Measurements from ENCODE around the gene ZMIZ1.

The ZMIZ1 gene

DNA sequence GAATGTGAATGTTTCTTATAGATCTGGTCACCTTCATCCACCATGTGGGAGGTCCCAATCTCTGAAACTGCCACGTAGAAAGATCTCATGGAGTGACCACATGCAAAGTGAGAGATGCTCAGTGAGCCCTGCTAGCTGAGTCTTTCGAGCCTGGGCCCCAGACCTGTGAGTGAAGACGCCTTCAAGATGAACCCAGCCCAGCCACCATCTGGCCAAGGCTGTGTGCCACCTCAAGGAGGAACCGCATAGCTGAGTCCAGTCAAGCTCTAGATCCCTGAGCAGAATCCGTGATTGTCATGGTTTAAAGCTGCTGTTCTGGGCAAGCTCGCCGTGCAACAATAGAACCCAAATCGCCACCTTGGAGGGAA is 258.3 kb downstream of the ZMIZ1 start:
- TF ChIP-seq, protein P1, sequence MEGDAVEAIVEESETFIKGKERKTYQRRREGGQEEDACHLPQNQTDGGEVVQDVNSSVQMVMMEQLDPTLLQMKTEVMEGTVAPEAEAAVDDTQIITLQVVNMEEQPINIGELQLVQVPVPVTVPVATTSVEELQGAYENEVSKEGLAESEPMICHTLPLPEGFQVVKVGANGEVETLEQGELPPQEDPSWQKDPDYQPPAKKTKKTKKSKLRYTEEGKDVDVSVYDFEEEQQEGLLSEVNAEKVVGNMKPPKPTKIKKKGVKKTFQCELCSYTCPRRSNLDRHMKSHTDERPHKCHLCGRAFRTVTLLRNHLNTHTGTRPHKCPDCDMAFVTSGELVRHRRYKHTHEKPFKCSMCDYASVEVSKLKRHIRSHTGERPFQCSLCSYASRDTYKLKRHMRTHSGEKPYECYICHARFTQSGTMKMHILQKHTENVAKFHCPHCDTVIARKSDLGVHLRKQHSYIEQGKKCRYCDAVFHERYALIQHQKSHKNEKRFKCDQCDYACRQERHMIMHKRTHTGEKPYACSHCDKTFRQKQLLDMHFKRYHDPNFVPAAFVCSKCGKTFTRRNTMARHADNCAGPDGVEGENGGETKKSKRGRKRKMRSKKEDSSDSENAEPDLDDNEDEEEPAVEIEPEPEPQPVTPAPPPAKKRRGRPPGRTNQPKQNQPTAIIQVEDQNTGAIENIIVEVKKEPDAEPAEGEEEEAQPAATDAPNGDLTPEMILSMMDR (IDR thresholded peaks at IDR 0.05), result no peak

DNA sequence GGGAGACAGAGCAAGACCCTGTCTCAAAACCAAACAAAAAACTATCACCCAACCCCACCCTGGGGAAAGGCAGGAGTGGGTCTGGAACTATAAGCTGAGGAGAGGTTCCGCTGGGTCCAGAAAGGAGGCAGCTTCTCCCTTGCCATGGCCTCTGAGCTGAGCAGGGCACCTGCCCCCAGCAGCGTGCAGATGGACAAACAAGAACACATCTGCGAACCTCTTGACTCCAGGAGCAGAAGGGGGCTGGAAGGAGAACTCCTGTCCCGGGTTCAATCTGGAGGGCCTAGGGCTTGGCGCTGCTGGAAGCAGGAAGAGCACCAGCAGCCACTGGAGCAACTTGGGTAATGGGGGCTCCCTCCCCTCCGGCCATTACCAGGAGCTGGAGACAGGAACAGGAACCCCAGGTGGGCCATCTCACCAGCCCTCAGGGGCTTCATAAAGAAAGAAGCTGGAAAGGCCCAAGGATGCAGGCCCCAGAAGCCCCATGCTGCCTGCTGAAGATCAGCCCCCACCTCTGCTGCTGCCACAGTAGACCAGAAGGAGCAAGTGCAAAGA is 259.5 kb downstream of the ZMIZ1 start:
- TF ChIP-seq, protein P1 (IDR thresholded peaks at IDR 0.05), result no peak

DNA sequence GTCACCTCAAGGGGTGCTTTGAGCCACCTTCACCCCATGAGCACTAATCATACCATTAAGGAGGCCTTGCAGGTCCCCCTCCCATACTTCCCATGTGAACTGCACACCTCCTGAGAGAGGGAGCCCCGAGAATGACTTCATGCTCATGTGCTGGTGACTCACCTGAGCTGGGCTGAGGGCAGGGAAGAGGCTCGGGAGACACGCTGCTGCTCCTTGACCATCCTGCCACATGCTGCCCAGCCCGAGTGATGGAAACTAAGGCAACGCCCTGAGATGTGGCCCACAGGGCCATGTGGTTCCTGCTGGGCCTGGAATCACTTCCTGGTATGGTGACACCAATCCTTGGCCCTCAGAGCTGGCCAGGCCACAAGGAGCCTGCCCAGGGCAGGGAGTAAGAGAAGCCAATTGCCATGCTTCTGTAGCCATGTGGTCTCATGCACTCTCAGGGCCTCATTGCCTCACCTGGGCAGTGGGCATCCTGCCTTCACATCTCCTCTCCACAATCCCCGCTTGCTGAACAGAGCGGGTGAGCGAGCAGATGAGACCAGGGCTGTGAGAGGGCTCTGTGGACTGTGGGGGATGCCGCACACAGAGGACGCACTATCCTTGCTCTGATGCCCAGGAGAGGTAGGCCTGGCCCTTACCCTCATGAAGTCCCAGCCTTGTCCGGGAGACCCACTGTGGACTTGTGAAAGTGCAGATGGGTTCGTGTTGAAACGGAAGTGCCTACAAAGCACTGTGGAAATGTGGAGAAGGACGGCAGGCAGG is 260.2 kb downstream of the ZMIZ1 start:
- TF ChIP-seq, protein P1 (IDR thresholded peaks at IDR 0.05), result no peak

DNA sequence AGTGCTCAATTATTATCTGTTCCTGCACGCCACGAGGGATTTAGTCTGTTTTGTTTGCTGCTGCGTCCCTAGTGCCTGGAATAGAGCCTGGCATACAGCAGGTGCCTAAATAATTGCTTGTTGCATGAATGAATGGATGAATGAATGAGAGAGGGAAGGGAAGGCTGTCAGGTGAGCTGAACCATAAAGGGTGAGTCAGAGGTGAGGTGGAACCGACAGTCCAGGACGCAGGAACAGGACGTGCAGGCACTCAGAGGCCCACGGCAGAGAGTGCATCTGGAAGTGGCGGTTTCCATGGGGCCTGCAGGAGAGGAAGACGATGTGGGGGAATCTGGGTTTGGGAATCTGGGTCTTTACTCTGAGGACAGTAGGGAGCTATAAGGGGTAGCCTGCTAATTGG is 260.8 kb downstream of the ZMIZ1 start:
- TF ChIP-seq, protein P1 (IDR thresholded peaks at IDR 0.05), result no peak

DNA sequence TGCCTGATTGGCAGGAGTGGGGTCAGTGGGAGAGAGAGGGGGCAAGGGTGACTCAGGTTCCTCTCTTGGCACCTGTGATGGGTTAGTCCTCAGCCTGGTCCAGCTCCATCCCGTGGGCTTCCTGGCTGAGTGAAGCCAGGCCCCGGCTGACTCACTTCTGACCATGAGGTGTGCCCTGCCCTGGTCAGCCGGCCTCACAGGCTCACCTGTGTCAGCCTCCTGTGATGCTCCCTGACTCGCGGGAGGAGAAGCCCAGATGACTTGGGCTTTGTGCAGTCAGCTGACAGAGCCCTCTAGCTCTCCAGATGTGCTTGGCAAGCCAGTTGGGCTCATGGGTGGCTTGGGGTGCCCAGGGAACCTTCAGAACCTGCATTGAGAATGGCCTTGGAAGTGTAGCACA is 262.5 kb downstream of the ZMIZ1 start:
- TF ChIP-seq, protein P1 (IDR thresholded peaks at IDR 0.05), result no peak

DNA sequence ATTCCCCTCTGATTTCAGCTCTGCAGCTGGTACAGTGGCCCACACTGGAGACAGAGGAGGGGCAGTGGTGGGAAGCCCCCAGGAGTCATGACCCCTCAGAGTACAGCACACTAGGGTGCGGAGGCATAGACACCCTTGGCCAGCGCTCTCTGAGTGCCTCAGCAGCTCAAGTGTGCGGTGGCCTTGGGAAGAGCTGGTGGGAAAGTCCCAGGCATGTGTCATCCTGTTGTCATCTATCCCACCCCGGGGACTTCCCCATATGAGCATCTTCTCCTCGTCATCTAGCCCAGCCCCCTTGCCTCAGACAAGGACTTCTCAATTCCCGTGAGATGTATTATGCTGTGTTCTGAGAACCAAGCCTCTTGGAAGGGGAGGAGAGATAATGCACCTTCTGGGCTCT is 262.9 kb downstream of the ZMIZ1 start:
- TF ChIP-seq, protein P1 (IDR thresholded peaks at IDR 0.05), result no peak

DNA sequence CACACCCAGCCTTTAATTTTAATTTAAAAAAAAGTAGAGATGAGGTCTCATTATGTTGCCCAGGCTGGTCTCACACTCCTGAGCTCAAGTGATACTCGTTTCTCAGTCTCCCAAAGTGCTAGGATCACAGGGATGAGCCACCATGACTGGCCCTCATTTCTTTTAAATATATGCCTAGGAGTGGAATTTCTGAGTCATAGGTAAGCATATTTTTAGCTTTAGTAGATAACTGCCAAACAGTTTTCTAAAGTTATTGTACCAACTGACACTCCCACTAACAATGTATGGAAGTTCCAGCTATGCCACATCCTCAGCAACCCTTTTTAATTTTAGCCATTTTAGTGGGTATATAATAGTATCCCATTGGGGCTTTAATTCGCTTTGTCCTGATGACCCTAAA is 264.7 kb downstream of the ZMIZ1 start:
- TF ChIP-seq, protein P1 (IDR thresholded peaks at IDR 0.05), result no peak

All from LNCAP (cell line).